H1 (cell line): ENCODE measurements around the gene GLRB. TPM values are rescaled to one million over a fixed set of nuclear protein-coding genes. Genes with fewer than 3 reads are reported as not detected.

Experiments used
- CTCF ChIA-PET: fragments of 300-600 bp; sonication (Branson Sonifier 250); formaldehyde crosslinking; loops from one replicate; lab custom pipeline; 2021; ENCODE audit not compliant: partially characterized antibody; lab: Charles Lee
- POLR2A ChIA-PET: fragments of 300-600 bp; sonication (Branson Sonifier 250); formaldehyde crosslinking; loops from one replicate; lab custom pipeline; 2021; ENCODE audit warnings: inconsistent platforms; ENCODE audit not compliant: partially characterized antibody; lab: Charles Lee
- DNase-seq, 2 experiments: peaks; one replicate each; pipeline versions ENCODE4 v3.0.0 to v3.0.0-alpha.2; 2010 to 2022; ENCODE audit warnings: low spot score in 2 of 2, low read depth in 1 of 2, mixed read lengths in 1 of 2
- FAIRE-seq: peaks from 2 replicates; lab custom pipeline; 2011; peaks lifted over from hg19 to GRCh38; lab: Jason Lieb, UNC
- H2AFZ ChIP-seq: 2 replicates; pipeline ENCODE4 v1.8.1; 2012; ENCODE audit warnings: low read length, inconsistent platforms
- H2AK5ac ChIP-seq: 2 replicates; pipeline ENCODE4 v1.6.1; 2013; ENCODE audit warnings: low read depth, low read length
- H2BK120ac ChIP-seq: replicated peaks from 2 replicates; pipeline ENCODE3; 2013; ENCODE audit warnings: low read depth, low read length, inconsistent platforms
- H2BK12ac ChIP-seq: 2 replicates; pipeline ENCODE4 v1.6.1; 2013; ENCODE audit warnings: low read depth, low read length
- H2BK15ac ChIP-seq: 2 replicates; pipeline ENCODE4 v1.6.1; 2013; ENCODE audit warnings: low read length
- H2BK20ac ChIP-seq: 2 replicates; pipeline ENCODE4 v1.6.1; 2013; ENCODE audit warnings: low read length
- H2BK5ac ChIP-seq: 2 replicates; pipeline ENCODE4 v1.6.1; 2013; ENCODE audit warnings: low read depth, low read length
- H3K14ac ChIP-seq: 2 replicates; pipeline ENCODE4 v1.6.1; 2013; ENCODE audit warnings: inconsistent platforms; ENCODE audit not compliant: insufficient read length
- H3K18ac ChIP-seq: 2 replicates; pipeline ENCODE4 v1.6.1; 2013; ENCODE audit warnings: low read length; ENCODE audit errors: extremely low read depth
- H3K23ac ChIP-seq: 2 replicates; pipeline ENCODE4 v1.6.1; 2013; ENCODE audit warnings: inconsistent platforms; ENCODE audit not compliant: insufficient read length
- H3K23me2 ChIP-seq: 2 replicates; pipeline ENCODE4 v1.6.1; 2013; ENCODE audit warnings: low read depth, low read length
- H3K27ac ChIP-seq: 2 replicates; pipeline ENCODE4 v1.6.1; 2011; ENCODE audit warnings: low read depth, low read length, inconsistent platforms
- H3K27me3 ChIP-seq, 4 experiments: replicated peaks in 1 of 4; 1 replicate in 1 of 4; 2 replicates in 3 of 4; pipeline versions ENCODE4 v1.6.1 to v1.8.1; 2011 to 2013; ENCODE audit warnings: low read length in 3 of 4, mild to moderate bottlenecking in 3 of 4, inconsistent platforms in 2 of 4, mixed read lengths in 2 of 4, moderate library complexity in 1 of 4; ENCODE audit not compliant: control insufficient read depth in 3 of 4, insufficient read depth in 3 of 4; ENCODE audit errors: extremely low read depth in 1 of 4
- H3K36me3 ChIP-seq, 4 experiments: 2 replicates each; pipeline versions ENCODE4 v1.6.1 to v1.8.1; 2011 to 2013; ENCODE audit warnings: mild to moderate bottlenecking in 4 of 4, low read length in 3 of 4, moderate library complexity in 2 of 4, control low read depth in 1 of 4, inconsistent platforms in 1 of 4; ENCODE audit not compliant: insufficient read depth in 4 of 4, control insufficient read depth in 2 of 4
- H3K4ac ChIP-seq: replicated peaks from 2 replicates; pipeline ENCODE3; 2013; ENCODE audit warnings: low read length, low read depth, mixed read lengths, inconsistent platforms; ENCODE audit not compliant: insufficient read length
- H3K4me1 ChIP-seq, 4 experiments: replicated peaks in 1 of 4; 1 replicate in 1 of 4; 2 replicates in 3 of 4; pipeline versions ENCODE4 v1.6.1 to v1.8.1; 2011 to 2013; ENCODE audit warnings: low read length in 3 of 4, inconsistent platforms in 2 of 4, mixed read lengths in 1 of 4; ENCODE audit not compliant: insufficient read depth in 4 of 4, control insufficient read depth in 3 of 4
- H3K4me2 ChIP-seq, 2 experiments: 2 replicates each; pipeline versions ENCODE4 v1.6.1 to v1.8.1; 2011 to 2013; ENCODE audit warnings: low read depth in 2 of 2, low read length in 2 of 2, control low read depth in 1 of 2, inconsistent platforms in 1 of 2, mild to moderate bottlenecking in 1 of 2; ENCODE audit not compliant: insufficient read depth in 1 of 2
- H3K4me3 ChIP-seq, 4 experiments: fragments of 200-600, 300-600 bp in 1 of 4; sonication (generic), shearing (Covaris generic), sonication (Bioruptor Twin) in 1 of 4; 2 replicates each; pipeline versions ENCODE4 v1.5.1 to v1.8.1; 2011 to 2016; ENCODE audit warnings: low read length in 4 of 4, low read depth in 3 of 4, control low read depth in 2 of 4, inconsistent platforms in 2 of 4, mild to moderate bottlenecking in 2 of 4, mixed read lengths in 1 of 4, moderate library complexity in 1 of 4; ENCODE audit not compliant: insufficient read depth in 2 of 4; ENCODE audit errors: extremely low read depth in 1 of 4
- H3K56ac ChIP-seq: replicated peaks from 2 replicates; pipeline ENCODE3; 2013; ENCODE audit warnings: low read depth, mild to moderate bottlenecking, mixed read lengths, low read length, inconsistent platforms; ENCODE audit not compliant: insufficient read length
- H3K79me1 ChIP-seq: 2 replicates; pipeline ENCODE4 v1.6.1; 2013; ENCODE audit warnings: low read depth, low read length, control low read depth
- H3K79me2 ChIP-seq, 2 experiments: 2 replicates each; pipeline versions ENCODE4 v1.6.1 to v1.8.1; 2012 to 2013; ENCODE audit warnings: low read length in 2 of 2, mild to moderate bottlenecking in 2 of 2, inconsistent platforms in 1 of 2; ENCODE audit not compliant: insufficient read depth in 2 of 2, control insufficient read depth in 1 of 2
- H3K9ac ChIP-seq, 4 experiments: replicated peaks in 1 of 4; 1 replicate in 1 of 4; 2 replicates in 3 of 4; pipeline versions ENCODE4 v1.6.1 to v1.8.1; 2011 to 2013; ENCODE audit warnings: low read depth in 3 of 4, low read length in 3 of 4, control low read depth in 2 of 4, mild to moderate bottlenecking in 2 of 4, moderate library complexity in 2 of 4, inconsistent platforms in 1 of 4; ENCODE audit errors: extremely low read depth in 1 of 4
- H3K9me3 ChIP-seq, 2 experiments: 2 replicates each; pipeline versions ENCODE4 v1.6.1 to v1.8.1; 2012 to 2013; ENCODE audit warnings: mild to moderate bottlenecking in 2 of 2, moderate library complexity in 2 of 2, control low read depth in 1 of 2, inconsistent platforms in 1 of 2, low read depth in 1 of 2, low read length in 1 of 2, mixed read lengths in 1 of 2; ENCODE audit not compliant: insufficient read depth in 2 of 2
- H4K20me1 ChIP-seq, 2 experiments: replicated peaks in 1 of 2; 2 replicates each; pipeline versions ENCODE3 to v1.8.1; 2011 to 2013; ENCODE audit warnings: inconsistent platforms in 2 of 2, low read length in 2 of 2, mild to moderate bottlenecking in 1 of 2; ENCODE audit not compliant: insufficient read depth in 2 of 2, control insufficient read depth in 1 of 2
- H4K5ac ChIP-seq: 2 replicates; pipeline ENCODE4 v1.6.1; 2013; ENCODE audit warnings: low read length, low read depth, mixed read lengths, inconsistent platforms; ENCODE audit not compliant: insufficient read length
- H4K8ac ChIP-seq: 2 replicates; pipeline ENCODE4 v1.8.0; 2013; ENCODE audit warnings: mild to moderate bottlenecking, moderate library complexity, low read length, inconsistent platforms; ENCODE audit not compliant: insufficient read depth; ENCODE audit errors: extremely low read depth
- H4K91ac ChIP-seq: replicated peaks from 2 replicates; pipeline ENCODE3; 2013; ENCODE audit warnings: low read length, mixed read lengths, inconsistent platforms; ENCODE audit not compliant: insufficient read length
- ASH2L ChIP-seq: fragments of 200-600, 300-600 bp; sonication (generic); IDR thresholded peaks from one replicate; pipeline ENCODE4 v1.7.1; 2017; ENCODE audit warnings: low read length
- BACH1 ChIP-seq: IDR thresholded peaks from 2 replicates; pipeline ENCODE4 v1.6.1; 2012; ENCODE audit warnings: low read length, improper control_type of control experiment
- CHD2 ChIP-seq: IDR thresholded peaks from 2 replicates; pipeline ENCODE4 v1.6.1; 2012; ENCODE audit warnings: low read length, improper control_type of control experiment
- EZH2 ChIP-seq: fragments of 200-600 bp; sonication (generic); IDR thresholded peaks from 2 replicates; pipeline ENCODE4 v1.7.1; 2012; ENCODE audit warnings: low read depth, mild to moderate bottlenecking, moderate library complexity, low read length, inconsistent platforms; ENCODE audit not compliant: severe bottlenecking
- KDM5A ChIP-seq: fragments of 200-600 bp; IDR thresholded peaks from 2 replicates; pipeline ENCODE4 v1.7.1; 2012; ENCODE audit warnings: mild to moderate bottlenecking, low read length, inconsistent platforms, mixed read lengths
- RFX5 ChIP-seq: IDR thresholded peaks from 2 replicates; pipeline ENCODE4 v1.6.1; 2011; ENCODE audit warnings: low read depth, low read length, improper control_type of control experiment, borderline replicate concordance
- SAP30 ChIP-seq: fragments of 300-600 bp; sonication (generic); IDR thresholded peaks from 2 replicates; pipeline ENCODE4 v1.7.1; 2012; ENCODE audit warnings: low read length, moderate library complexity, mild to moderate bottlenecking, inconsistent platforms; ENCODE audit not compliant: insufficient read depth, insufficient replicate concordance
- SIN3A ChIP-seq, 2 experiments: IDR thresholded peaks in 1 of 2; conservative IDR thresholded peaks in 1 of 2; 2 replicates each; pipeline ENCODE4 v1.6.1; 2011 to 2012; ENCODE audit warnings: low read length in 2 of 2, improper control_type of control experiment in 1 of 2, low read depth in 1 of 2, mild to moderate bottlenecking in 1 of 2
- SIX5 ChIP-seq: IDR thresholded peaks from 2 replicates; pipeline ENCODE4 v1.6.1; 2011; ENCODE audit warnings: mild to moderate bottlenecking, low read depth, low read length
- TEAD4 ChIP-seq: IDR thresholded peaks from 2 replicates; pipeline ENCODE4 v1.6.1; 2012; ENCODE audit warnings: low read depth, low read length, inconsistent platforms, mixed read lengths
- WGBS, 2 experiments: shearing (Covaris generic) in 1 of 2; methylation state at CpG; one replicate each; pipeline versions ENCODE4 v1.1.6 to v1.1.7; 2013 to 2015; ENCODE audit warnings: low lambda C conversion rate in 2 of 2, mixed read lengths in 2 of 2, inconsistent platforms in 1 of 2, low coverage in 1 of 2, missing lambda C conversion rate in 1 of 2; ENCODE audit not compliant: insufficient replicate concordance in 2 of 2, insufficient coverage in 1 of 2, insufficient read length in 1 of 2; ENCODE audit errors: extremely low coverage in 1 of 2, missing lambda C conversion rate in 1 of 2; 5-methylcytosine and 5-hydroxymethylcytosine counted together
- polyA plus RNA-seq, 7 experiments: library from polyadenylated mRNA; depleted of rRNA in 3 of 7; stranded (reverse) in 5 of 7; unstranded in 2 of 7; fragments of >200 nt in 5 of 7; fragments of 200-250 nt in 2 of 7; gene quantifications; 1 replicate in 5 of 7; 2 replicates in 1 of 7; 4 replicates in 1 of 7; pipeline versions ENCODE4 v1.2.1 to v1.2.3, GENCODE V29; 2011 to 2013; ENCODE audit warnings: missing spikeins in 2 of 7, mixed read lengths in 2 of 7
- total RNA-seq: library from RNA; stranded (reverse); fragmentation: NEBNext Ultra II Directional; extraction: Animal tissue kit (Norgen Biotek cat#: 25700); gene quantifications from 2 replicates; pipeline ENCODE4 v1.2.1, GENCODE V29; 2021
- TF ChIP-seq, protein P1 (sequence below), 3 experiments: IDR thresholded peaks; 1 replicate in 2 of 3; 2 replicates in 1 of 3; pipeline versions ENCODE4 v1.5.1 to v1.6.1; 2011; ENCODE audit warnings: low read length in 3 of 3, mild to moderate bottlenecking in 3 of 3, inconsistent platforms in 2 of 3, low read depth in 1 of 3, moderate library complexity in 1 of 3; ENCODE audit not compliant: insufficient read depth in 1 of 3; ENCODE audit errors: control extremely low read depth in 1 of 3

GLRB gene
- total and polyA plus RNA-seq, 2 of the 8 experiments (the other 6 are each of a cell fraction or from before 2014, with no cell fraction given): 0.33 to 1.1 TPM

DNA sequence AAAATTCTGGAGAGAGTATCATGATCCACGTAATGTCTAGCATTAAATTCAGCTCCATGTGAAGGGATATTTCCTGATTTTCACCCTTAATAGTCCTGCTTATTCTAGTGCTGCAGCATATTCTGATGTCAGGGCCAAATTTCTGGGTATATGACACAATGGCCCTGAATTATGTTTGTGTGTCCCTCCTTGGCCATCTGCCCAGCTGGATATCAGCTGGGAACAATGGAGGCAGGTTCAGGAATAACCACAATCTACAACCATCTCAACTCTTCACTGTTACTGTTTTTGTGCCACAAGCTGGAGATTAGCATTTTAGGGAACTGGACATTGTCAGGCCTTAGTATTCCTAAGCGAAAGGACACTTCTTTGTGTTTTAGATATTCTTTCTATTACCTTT lies 3.5 kb downstream of the GLRB start:
- H3K79me1 ChIP-seq: no peaks in the 10 kb centered on the region
- H3K27me3 ChIP-seq: peaks cover 0 to 17% (median 13%) of the 10 kb centered on the region in 4 experiments; a peak in 6 of 7 replicates
- H3K79me2 ChIP-seq: no peaks in the 10 kb centered on the region
- H4K20me1 ChIP-seq: no peaks in the 10 kb centered on the region
- no peak overlapping the region for H3K4ac ChIP-seq
- no peak overlapping the region for H3K18ac ChIP-seq
- H3K27ac ChIP-seq: no peak overlapping the region
- no peak overlapping the region for H2AFZ ChIP-seq
- no peak for DNase-seq
- no peak overlapping the region for H2AK5ac ChIP-seq
- H3K4me1 ChIP-seq: peaks cover 0 to 2% (median 0%) of the 10 kb centered on the region in 4 experiments; a peak in 2 of 7 replicates
- no peak overlapping the region for H4K8ac ChIP-seq
- no peaks in the 10 kb centered on the region for H3K9me3 ChIP-seq
- no peak overlapping the region for H3K23ac ChIP-seq
- H2BK120ac ChIP-seq: no peak overlapping the region
- H2BK20ac ChIP-seq: no peak overlapping the region
- H3K4me2 ChIP-seq: no peak overlapping the region
- H3K36me3 ChIP-seq: no peaks in the 10 kb centered on the region
- H3K9ac ChIP-seq: no peak overlapping the region
- peaks cover 4% of the 10 kb centered on the region; the same call in 1 of the 2 replicates for H3K23me2 ChIP-seq
- no peak overlapping the region for H4K91ac ChIP-seq
- H4K5ac ChIP-seq: no peak overlapping the region
- H3K14ac ChIP-seq: no peak overlapping the region
- no peak overlapping the region for H2BK12ac ChIP-seq
- H2BK5ac ChIP-seq: no peak overlapping the region
- ChIA-PET CTCF (interaction anchor here (1.6 kb wide), 1 partner anchor 13 kb away, joined by 4 read pairs; no protein-coding TSS in a partner anchor), POLR2A (no interaction called here)
- no peak for FAIRE-seq
- no peak overlapping the region for H3K4me3 ChIP-seq
- no peak overlapping the region for H2BK15ac ChIP-seq
- no peak overlapping the region for H3K56ac ChIP-seq
- WGBS, 2 experiments: 77% methylated on average over 2 of the region's 2 CpGs; no CpG with 5 or more reads in 1 of the 2 experiments
- TF ChIP-seq BACH1: no peak
- TF ChIP-seq, protein P1, sequence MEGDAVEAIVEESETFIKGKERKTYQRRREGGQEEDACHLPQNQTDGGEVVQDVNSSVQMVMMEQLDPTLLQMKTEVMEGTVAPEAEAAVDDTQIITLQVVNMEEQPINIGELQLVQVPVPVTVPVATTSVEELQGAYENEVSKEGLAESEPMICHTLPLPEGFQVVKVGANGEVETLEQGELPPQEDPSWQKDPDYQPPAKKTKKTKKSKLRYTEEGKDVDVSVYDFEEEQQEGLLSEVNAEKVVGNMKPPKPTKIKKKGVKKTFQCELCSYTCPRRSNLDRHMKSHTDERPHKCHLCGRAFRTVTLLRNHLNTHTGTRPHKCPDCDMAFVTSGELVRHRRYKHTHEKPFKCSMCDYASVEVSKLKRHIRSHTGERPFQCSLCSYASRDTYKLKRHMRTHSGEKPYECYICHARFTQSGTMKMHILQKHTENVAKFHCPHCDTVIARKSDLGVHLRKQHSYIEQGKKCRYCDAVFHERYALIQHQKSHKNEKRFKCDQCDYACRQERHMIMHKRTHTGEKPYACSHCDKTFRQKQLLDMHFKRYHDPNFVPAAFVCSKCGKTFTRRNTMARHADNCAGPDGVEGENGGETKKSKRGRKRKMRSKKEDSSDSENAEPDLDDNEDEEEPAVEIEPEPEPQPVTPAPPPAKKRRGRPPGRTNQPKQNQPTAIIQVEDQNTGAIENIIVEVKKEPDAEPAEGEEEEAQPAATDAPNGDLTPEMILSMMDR (IDR thresholded peaks at IDR 0.05; ENCODE audit: control extremely low read depth in 1 of 3, insufficient read depth in 1 of 3, low read depth in 1 of 3, low read length in 3 of 3): no peak
- no peak for TF ChIP-seq TEAD4
- TF ChIP-seq CHD2: no peak
- no peak for TF ChIP-seq RFX5
- TF ChIP-seq SAP30: no peak
- TF ChIP-seq EZH2: no peak
- TF ChIP-seq SIN3A (conservative IDR thresholded peaks at IDR 0.05 in 1 of 2, IDR thresholded peaks at IDR 0.05 in 1 of 2; ENCODE audit: low read depth in 1 of 2, low read length in 2 of 2): no peak
- TF ChIP-seq KDM5A: no peak
- no peak for TF ChIP-seq ASH2L
- no peak for TF ChIP-seq SIX5
